NCI-H1436 treated with DMSO at 0.1 percent for 48 hours (cell line): Measurements from ENCODE around the gene BABAM2.

Experiments
- DNase-seq: peaks from one replicate; lab custom pipeline; 2025; lab: John Stamatoyannopoulos, UW

BABAM2 gene

GRCh38 chr2:28030600-28030999 lies 140.1 kb downstream of the BABAM2 start:
- no peak for DNase-seq

DNA sequence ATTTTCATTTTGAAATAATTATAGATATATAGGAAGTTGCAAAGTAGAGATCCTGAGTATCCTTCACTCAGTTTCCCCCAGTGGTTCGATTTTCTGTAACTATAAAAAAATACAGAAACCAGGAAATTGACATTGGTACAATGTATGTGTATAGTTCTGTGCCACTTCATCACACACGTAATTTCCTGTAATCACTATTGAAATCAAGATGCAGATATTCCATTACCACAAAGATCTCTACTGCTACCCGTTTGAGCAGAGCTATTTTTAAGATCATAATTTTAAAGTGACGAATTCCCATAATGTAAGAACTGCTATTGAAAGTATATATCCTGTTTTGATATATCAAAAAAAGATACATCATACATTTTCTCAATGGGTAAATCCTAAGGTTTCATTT lies 142.3 kb downstream of the BABAM2 start:
- DNase-seq = no peak

DNA sequence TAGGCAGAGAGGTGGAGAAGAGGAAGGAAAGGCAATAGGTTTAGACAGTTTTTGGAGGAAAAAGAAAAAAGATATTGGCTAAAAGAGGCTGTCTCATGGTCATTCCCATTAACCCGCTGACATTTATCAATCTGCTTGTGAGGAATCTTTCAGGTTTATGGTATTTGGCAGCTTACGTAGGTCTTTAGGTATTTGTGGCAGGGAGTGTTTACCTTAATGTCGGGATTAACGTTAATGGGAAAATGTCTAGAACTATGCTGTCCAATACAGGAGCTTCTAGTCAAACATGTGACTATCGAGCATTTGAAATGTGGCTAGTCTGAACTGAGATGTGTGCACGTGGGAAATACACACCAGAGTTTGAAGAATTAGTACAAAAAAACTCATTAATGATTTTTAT lies 144.2 kb downstream of the BABAM2 start:
- no peak for DNase-seq

GRCh38 chr2:28035163-28035690 lies 144.7 kb downstream of the BABAM2 start:
- DNase-seq = no peak

- no peak for DNase-seq
Observed at GRCh38 chr2:28035816-28036215, 145.3 kb downstream of the BABAM2 start.

GRCh38 chr2:28036307-28036706 lies 145.8 kb downstream of the BABAM2 start:
- DNase-seq = no peak

DNA sequence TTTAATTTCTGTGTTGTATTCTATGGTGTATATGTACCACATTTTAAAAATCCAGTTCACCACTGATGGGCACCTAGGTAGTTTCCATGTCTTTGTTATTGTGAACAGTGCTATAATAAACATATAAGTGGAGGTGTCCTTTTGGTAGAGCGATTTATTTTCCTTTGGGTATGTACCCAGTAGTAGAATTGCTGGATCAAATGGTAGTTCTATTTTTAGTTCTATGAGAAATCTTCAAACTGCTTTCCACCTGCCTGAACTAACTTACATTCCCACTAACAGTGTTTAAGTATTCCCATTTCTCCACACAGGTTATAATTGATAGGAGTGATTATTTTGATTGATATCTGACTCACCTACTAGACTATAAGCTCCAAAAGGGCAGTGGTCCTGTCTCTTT lies 148.2 kb downstream of the BABAM2 start:
- no peak for DNase-seq

DNA sequence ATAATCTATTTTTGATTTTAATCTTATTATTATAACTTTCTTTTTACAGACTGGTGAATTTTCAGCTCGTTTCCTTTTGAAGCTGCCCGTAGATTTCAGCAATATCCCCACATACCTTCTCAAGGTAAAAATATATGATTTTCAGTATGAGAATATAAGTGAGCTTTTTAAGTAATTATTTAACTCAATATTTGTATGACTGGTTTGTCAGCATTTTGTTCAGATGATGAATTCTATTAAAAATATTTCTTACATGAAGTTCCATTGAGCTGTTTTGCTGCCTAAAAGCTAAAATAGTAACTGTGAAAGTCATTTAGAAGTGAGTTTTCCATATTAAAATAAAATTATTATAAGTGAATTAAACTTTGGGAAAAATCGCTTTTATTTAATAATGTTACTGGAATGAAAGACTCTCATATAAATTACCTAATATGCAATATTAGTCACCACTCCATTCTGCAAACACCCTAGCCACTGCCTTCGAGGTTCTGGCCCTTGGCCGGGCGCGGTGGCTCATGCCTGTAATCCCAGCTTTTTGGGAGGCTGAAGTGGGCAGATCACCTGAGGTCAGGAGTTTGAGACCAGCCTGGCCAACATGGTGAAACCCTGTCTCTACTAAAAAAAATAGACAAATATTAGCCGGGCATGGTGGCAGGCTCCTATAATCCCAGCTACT lies 155.3 kb downstream of the BABAM2 start:
- no peak for DNase-seq

GRCh38 chr2:28046921-28047320 lies 156.4 kb downstream of the BABAM2 start:
- no peak for DNase-seq

GRCh38 chr2:28047681-28048080 lies 157.2 kb downstream of the BABAM2 start:
- DNase-seq = no peak

- DNase-seq = no peak
Observed at GRCh38 chr2:28048341-28048740, 157.8 kb downstream of the BABAM2 start.

DNA sequence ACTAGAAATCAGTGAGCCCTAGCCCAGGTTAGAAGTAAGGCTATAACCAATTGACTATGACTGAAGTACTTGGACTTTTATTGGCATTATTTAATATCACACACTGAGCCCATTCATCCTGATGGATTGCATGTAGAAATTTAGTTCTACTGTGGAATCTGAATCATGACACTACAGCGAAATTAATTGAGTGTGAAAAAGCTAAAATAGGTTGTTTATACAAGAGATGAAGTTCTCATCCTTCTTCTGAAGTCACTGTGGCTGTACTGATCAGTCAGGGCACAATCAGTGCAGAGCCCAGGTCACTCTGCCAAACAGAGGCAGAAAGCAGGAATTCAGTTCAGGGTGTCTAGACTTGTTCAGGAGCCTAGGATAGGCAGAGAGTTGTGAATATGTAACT lies 158.9 kb downstream of the BABAM2 start:
- no peak for DNase-seq

DNA sequence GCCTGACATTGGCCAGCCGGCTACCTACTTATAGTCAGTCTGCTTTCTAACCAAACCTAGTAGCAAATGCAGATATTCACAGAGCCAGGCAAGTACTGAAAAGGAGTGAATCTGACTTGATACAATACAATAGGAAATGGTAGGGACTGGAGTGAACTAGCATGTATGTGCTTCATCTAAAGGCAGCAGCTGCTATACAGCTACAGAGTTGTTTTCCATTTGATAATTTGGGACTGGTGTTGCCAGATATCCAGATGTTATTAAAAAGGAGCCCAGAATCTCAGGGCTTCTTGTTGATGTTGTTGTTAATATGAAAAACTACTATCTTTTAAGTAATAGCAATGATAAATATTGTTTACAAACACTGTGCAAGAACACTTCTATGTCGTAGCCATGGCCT lies 159.4 kb downstream of the BABAM2 start:
- DNase-seq = no peak

GRCh38 chr2:28052691-28053090 lies 162.2 kb downstream of the BABAM2 start:
- DNase-seq = no peak

- DNase-seq = no peak
Observed at GRCh38 chr2:28053597-28053996, 163.1 kb downstream of the BABAM2 start.

- no peak for DNase-seq
Observed at GRCh38 chr2:28054916-28055315, 164.4 kb downstream of the BABAM2 start.

DNA sequence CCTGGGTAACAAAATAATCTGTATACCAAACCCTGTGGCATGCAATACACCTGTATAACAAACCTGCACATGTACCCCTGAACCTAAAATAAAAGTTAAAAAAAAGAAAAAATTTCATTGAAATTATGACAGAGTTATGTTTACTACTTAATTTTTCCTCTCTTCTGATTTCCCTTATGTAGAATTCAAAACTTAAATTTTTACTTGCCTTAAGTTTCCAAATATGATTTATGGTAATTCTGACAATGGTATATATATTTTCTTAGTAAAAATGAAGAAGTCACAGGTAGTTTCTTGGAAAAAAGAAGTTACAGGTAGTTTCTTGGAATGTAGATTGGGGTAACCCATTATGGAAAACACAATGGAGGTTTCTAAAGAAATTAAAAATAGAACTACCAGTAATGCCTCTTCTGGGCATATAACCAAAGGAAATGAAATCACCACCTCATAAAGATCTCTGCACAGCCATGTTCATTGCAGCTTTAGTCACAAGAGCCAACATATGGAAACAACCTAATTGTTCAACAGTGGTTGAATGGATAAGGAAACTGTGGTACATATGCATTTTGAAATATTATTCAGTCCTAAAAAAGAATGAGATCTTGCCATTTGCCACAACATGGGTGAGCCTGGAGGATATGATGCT lies 164.9 kb downstream of the BABAM2 start:
- no peak for DNase-seq

- DNase-seq = no peak
Observed at GRCh38 chr2:28058791-28059190, 168.3 kb downstream of the BABAM2 start.

GRCh38 chr2:28062867-28063266 lies 172.3 kb downstream of the BABAM2 start:
- DNase-seq = no peak

- no peak for DNase-seq
Observed at GRCh38 chr2:28063492-28063962, 173.0 kb downstream of the BABAM2 start.

- DNase-seq = no peak
Observed at GRCh38 chr2:28067602-28068001, 177.1 kb downstream of the BABAM2 start.

DNA sequence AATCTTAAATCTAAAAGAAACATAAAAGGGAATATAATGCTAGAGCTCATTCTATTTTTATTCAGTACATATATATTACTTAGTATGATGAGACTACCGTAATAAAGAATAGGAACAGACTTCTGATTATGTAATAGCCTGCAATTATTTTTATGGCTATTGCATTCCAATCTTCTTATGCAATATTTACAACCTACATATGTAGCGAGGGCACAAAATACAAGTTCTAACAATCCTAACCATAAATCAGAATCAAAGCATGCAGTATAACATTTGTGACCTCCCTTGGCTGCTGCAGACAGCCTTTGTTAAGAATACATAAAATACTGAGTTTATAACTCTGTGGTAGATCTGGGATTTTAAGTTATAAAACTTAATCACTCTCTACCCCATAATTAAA lies 177.6 kb downstream of the BABAM2 start:
- DNase-seq = no peak

GRCh38 chr2:28068527-28068926 lies 178.0 kb downstream of the BABAM2 start:
- no peak for DNase-seq

DNA sequence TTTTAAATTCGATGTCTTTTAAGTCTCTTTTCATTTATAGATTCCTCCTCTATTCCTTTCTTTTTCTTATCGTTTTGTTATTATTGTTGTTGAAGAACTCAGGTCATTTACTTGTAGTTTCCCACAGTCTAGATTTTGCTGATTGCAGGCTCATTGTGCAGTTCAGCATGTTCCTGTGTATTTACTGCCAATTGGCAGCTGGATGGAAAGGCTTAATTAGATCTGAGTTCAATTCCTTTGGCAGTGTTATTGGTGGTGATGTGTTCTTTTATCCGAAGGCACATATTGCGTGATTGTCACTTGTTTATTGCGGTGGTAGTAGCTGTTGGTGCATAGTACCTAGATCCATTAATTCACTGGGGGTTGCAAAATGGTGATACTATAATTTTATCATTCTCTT lies 180.7 kb downstream of the BABAM2 start:
- DNase-seq = no peak
